Skin of body (tissue), 2 donors: ENCODE measurements around the gene HMOX1. TPM values are rescaled to one million over a fixed set of nuclear protein-coding genes. Genes with fewer than 3 reads are reported as not detected.
"Not testable (repeated sequence)": the region's sequence is repeated elsewhere in the genome, so short reads cannot be mapped to it uniquely, and the experiment has no call there.

Experiments used
- DNase-seq: peaks from one replicate; lab custom pipeline; 2025; lab: John Stamatoyannopoulos, UW
- total RNA-seq: library from RNA; depleted of rRNA; stranded (reverse); fragments of >200 nt; gene quantifications from one replicate; pipeline ENCODE4 v1.2.3, GENCODE V29; 2014

Gene HMOX1
- total RNA-seq, 1 donor from 2014 or later: 11.1 TPM

DNA sequence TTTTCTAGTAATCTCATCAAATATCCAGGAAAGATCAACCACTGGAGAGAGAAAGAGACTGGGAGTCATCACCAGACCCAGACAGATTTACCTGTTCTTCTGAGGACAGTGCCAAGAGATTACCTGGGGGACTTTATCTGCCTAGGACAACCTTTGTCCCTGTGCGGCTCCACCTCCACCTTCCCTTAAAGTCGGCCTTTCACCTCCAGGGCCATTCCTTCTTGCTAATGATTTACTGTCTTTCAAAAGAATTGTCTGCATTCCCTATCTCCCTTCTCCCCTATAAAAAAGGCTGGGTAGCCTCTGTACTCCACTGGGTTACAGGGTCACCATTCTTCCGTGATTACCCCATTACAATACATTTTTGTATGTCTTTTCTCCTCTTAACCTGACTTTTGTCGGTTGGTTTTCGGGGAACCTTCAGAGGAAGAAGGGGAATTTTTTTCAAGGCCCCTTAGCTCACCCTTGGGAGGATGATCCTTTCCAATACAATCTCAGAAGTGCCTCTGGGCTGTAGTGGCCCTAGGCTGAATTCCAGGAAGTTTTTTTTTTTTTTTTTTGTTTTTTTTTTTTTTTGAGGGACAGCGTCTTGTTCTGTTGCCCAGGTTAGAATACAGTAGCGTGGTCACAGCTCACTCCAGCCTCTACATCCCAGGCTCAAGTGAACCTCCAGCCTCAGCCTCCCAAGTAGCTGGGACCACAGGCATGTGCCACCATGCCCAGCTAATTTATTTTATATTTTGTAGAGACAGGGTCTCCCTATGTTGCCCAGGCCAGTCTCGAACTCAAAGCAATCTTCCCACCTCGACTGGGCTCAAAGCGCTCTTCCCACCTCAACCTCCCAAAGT lies 1.5 kb upstream of the HMOX1 start:
- DNase-seq: no peak

DNA sequence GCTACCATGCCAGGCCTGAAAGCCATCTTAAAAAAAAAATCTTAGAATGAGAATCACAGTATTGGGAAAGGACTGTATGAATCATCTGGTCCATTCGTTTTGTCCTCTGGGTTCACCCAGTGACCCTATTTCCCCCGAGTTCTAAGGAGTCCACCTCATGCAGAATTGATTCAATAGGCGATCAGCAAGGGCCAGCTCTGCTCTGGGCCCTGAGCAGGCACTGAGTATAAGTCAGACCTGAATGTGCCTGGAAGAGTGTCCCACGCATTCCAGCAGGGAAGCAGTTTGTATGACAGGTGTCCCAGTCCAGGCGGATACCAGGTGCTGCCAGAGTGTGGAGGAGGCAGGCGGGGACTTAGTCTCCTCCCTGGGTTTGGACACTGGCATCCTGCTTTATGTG lies 883 bp upstream of the HMOX1 start:
- no peak for DNase-seq

DNA sequence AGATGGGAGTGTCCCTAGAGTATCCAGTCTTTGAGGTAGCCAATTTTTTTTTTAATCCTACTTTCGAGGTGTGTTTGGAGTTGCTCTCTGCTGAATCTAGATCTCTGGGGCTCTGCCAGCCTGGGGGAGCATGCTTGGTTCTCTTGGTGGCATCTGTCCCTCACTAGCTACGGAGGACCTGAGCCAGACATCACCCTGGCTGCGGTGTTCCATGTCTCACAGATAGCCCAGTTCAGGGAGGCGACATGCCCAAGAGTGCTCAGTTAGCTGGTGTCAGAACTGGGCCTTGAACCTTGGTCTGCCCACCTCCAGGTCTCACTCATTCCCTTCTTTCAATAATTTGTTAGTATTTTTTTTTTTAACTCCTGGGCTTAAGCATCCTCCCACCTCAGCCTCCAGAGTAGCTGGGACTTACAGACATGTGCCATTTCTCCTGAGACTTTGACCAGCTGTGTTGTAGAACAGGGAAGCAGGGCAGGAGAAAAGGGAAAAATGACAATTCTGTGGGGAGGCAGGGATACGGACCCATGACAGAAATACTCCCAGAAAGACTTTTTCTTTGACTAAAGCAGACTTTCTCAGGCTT lies 621 bp downstream of the HMOX1 start:
- no peak for DNase-seq

DNA sequence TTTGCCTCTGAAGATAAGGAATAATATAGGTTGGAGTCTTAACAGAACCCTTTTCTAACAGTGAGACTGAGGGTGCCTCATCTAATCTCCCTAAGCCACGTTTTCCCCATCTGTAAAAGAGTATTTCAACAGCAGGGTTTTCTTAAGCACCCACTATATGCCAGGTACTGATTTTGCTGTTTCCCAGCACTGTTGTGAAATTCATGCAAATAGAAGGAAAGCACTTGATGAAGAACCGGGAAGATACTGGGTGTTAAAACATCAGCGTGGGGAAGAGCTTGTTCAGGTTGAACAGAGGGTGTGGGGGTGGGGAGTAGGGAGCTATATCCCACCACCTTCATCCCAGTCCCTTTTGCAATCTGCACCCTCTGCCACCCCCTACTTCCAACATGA lies 2.8 kb downstream of the HMOX1 start:
- no peak for DNase-seq

DNA sequence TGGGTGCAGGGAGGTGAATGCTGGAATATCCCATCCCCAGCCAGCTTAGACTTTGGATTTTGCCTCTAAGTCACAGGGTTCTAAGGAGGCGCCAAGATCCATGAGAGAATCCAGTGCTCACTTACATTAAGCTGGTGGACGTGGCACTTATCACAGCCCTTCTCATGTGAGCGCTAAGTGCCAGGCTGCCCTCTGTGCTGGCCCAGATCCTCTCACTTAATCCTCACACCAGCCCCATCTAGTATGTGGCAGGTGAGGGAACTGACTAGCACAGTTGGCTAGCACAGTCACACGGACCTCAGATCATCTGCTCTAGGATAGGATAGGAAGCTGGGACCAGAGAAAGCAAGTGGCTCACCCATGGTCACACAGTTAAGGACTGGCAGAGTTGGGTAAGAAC lies 3.6 kb downstream of the HMOX1 start:
- no peak for DNase-seq

DNA sequence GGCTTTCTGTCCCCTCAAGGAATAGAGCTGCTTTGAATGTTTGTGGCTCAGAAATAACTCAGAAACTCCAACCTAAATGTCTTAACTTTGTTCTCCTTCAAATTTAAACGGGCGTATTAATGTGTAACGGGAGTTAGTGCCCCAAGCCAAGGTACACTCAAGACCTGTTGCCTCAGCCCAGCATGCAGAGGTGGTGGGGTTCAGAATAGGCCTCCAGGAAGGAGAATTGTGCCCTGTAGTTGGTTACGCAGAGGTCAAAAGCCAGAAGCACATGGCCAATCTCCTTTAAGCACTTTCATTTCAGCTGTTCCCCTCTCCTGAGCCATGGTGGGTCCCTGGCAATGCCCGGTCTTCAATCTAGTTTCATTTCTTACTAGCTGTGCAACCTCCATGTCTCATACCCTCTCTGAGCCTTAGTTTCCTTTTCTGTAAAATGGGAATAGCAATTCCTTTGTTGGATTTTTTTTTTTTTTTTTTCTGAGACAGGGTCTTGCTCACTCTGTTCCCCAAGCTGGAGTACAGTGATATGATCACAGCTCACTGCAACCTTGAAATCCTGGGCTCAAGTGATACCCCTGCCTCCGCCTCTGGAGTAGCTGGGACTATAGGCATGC lies 4.2 kb downstream of the HMOX1 start:
- DNase-seq: no peak

DNA sequence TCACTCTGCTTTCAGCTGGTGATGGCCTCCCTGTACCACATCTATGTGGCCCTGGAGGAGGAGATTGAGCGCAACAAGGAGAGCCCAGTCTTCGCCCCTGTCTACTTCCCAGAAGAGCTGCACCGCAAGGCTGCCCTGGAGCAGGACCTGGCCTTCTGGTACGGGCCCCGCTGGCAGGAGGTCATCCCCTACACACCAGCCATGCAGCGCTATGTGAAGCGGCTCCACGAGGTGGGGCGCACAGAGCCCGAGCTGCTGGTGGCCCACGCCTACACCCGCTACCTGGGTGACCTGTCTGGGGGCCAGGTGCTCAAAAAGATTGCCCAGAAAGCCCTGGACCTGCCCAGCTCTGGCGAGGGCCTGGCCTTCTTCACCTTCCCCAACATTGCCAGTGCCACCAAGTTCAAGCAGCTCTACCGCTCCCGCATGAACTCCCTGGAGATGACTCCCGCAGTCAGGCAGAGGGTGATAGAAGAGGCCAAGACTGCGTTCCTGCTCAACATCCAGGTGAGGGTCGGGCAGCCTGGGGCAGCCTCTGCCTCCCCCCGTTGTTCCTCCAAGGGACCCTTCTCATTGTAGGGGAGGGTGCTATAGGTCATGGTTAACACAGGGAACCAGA lies 5.9 kb downstream of the HMOX1 start:
- DNase-seq: no peak

DNA sequence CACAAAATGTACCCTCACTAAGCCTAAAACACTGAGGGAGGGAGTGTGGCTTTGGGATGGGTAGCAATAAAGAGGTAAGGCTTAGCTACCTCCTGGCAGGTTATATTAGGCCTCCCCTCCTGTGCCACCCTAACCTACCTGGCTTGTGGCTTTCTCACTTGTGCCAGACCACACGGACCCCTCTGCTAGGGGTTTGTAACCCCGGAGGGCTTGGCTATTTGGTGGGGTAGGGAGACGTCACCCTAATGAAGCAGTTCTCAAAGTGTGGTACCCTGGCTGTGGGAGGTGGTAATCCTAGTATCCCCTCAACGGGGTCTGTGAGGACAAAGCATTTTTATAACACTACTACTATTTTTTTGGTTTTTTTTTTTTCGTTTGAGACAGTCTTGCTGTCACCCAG lies 10.0 kb downstream of the HMOX1 start:
- no peak for DNase-seq

DNA sequence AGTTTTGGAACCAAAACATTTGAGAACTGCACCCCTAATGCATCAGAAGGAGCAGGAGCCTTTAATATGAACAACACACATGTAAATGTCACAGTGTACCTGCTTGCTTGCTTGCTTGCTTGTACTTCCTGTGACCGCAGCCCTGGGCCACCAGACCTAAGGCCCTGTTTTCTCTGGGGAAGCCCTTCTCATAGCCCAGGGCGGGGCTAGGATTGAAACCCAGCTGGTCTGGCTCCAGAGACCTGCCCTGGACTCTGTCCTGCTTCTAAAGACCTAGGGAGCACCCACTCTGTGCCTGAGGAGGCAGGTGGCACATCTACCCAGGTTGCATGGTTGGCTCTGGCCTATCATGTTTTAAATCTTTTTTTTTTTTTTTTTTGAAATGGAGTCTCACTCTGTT lies 11.5 kb downstream of the HMOX1 start:
- no peak for DNase-seq

DNA sequence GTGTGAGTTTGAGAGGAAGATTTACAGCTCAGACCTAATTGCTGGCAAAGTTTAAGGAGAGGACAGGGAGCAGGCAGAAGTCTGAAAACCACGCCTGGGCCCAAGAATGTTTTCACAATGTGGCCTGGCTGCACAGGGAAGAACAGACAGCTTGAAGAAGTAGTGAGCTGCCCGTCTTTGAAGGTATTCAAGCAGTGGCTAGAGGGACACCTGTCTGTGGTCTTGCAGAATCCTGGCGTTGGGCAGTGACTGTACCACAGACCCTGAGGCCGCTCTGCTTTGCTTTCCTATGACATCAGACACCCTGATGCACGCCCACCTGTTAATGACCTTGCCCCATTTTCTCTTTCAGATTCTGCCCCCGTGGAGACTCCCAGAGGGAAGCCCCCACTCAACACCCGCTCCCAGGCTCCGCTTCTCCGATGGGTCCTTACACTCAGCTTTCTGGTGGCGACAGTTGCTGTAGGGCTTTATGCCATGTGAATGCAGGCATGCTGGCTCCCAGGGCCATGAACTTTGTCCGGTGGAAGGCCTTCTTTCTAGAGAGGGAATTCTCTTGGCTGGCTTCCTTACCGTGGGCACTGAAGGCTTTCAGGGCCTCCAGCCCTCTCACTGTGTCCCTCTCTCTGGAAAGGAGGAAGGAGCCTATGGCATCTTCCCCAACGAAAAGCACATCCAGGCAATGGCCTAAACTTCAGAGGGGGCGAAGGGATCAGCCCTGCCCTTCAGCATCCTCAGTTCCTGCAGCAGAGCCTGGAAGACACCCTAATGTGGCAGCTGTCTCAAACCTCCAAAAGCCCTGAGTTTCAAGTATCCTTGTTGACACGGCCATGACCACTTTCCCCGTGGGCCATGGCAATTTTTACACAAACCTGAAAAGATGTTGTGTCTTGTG lies 12.5 kb downstream of the HMOX1 start:
- no peak for DNase-seq

DNA sequence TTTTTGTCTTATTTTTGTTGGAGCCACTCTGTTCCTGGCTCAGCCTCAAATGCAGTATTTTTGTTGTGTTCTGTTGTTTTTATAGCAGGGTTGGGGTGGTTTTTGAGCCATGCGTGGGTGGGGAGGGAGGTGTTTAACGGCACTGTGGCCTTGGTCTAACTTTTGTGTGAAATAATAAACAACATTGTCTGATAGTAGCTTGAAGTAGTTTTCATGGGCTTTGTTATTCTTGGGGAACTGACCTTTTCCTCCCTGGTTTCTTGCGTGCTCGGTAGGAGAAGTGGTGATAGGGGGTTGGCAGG lies 13.1 kb downstream of the HMOX1 start:
- no peak for DNase-seq

DNA sequence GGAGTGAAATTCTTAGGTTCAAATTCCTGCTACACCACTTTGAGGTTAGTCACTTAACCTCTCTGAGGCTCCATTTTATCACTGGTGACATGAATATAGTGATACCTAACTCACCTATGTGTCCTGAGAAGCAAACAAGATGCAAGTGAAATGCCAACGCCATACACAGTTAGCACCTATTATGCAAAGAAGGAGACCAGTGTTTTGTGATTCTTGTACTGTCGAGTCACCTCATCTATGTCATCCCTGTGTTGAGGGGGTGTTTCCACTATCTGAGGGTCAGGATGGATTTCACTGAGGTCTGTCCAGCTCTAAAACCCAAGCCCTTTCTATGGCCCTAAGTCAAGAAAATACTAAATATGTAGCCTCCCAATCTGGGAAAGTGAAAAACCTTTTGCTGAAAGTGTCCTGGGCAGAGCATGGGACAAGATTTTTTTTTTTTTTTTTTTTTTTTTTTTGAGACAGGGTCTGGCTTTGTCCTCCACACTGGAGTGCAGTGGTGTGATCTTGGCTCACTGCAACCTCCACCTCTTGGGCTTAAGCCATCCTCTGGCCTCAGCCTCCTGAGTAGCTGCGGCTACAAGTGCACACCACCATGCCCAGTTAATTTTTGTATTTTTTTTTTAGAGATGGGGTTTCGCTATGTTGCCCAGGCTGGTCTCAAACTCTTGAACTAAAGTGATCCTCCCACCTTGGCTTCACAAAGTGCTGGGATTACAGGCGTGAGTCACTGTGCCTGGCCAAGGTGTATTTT lies 14.1 kb downstream of the HMOX1 start:
- DNase-seq: no peak

DNA sequence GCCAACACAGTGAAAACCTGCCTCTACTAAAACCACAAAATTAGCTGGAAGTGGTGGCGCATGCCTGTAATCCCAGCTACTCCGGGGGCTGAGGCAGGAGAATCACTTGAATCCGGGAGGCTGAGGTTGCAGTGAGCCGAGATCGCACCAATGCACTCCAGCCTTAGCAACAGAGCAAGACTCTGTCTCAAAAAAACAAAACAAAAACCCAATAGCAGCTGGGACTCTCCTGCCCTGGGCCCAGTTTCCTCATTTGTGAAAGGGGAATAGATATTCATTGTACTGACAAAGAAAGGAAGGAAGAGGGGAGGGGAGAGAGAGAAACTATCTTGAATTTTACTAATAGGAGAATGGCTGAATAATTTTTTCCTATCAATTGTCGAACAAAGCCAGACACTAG lies 15.7 kb downstream of the HMOX1 start:
- not testable (repeated sequence) for DNase-seq

DNA sequence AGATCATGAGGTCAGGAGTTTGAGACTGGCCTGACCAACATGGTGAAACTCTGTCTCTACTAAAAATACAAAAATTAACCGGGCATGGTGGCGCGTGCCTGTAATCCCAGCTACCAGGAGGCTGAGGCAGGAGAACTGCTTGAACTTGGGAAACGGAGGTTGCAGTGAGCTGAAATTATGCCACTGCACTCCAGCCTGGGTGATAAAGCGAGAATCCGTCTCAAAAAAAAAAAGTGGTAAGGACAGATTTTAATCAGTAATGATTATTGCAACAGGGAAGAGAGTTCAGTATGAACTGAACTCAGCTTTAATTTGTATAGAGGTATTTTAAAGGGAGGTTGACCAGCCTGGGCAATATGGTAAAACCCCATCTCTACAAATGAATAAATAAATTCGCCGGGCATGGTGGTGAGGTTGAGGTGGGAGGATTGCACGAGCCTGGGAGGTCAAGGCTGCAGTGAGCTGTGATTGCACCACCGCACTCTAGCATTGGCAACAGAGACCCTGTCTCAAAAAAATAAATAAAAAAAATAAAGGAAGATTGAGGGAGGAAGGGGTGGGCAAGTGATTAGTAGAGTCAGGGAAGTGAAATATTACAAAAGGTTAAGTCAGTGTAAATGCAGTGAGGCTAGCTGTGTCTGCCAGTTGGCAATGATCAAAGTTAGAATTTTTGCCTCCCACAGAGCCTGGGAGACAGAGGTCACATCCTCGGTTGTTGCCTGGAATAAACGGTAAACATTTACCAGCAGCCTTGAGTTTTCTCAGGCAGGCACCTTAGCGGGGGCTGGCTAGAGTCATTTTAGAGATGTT lies 16.4 kb downstream of the HMOX1 start:
- DNase-seq: no peak

DNA sequence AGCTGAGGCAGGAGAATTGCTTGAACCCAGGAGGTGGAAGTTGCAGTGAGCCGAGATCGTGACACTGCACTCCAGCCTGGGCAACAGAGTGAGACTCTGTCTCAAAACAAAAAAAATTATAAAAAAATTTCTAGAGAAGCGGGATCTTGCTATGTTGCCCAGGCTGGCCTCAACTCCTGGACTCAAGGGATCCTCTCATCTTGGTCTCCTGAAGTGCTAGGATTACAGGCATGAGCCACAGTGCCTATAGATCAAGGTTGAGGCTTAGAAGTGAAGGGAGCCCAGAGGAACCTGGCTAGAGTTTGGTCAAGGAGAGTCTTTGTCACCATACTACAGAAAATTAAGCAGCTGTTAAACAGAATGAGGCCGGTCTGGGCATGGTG lies 17.7 kb downstream of the HMOX1 start:
- no peak for DNase-seq

DNA sequence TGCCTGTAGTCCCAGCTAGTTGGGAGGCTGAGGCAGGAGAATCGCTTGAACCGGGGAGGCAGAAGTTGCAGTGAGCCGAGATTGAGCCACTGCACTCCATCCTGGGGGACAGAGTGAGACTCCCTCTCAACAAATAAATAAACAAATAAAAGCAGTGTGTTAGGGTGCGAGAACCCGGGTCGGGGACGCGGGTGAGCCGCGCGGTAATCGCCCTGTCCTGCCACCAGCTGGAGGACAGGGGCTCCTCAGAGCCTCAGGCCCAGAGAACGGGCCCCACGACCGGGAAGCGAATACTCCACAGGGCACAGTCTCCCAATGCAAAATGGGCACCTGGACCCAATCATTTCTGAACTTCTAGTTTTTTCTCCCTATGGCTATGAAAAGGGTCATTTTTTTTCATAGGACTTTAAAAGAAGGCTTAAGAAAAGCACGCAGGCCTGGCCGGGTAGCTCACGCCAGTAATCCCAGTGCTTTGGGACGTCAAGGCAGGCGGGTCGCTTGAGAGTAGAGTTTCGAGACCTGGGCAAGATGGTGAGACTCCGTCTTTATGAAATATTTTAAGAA lies 18.3 kb downstream of the HMOX1 start:
- no peak for DNase-seq

DNA sequence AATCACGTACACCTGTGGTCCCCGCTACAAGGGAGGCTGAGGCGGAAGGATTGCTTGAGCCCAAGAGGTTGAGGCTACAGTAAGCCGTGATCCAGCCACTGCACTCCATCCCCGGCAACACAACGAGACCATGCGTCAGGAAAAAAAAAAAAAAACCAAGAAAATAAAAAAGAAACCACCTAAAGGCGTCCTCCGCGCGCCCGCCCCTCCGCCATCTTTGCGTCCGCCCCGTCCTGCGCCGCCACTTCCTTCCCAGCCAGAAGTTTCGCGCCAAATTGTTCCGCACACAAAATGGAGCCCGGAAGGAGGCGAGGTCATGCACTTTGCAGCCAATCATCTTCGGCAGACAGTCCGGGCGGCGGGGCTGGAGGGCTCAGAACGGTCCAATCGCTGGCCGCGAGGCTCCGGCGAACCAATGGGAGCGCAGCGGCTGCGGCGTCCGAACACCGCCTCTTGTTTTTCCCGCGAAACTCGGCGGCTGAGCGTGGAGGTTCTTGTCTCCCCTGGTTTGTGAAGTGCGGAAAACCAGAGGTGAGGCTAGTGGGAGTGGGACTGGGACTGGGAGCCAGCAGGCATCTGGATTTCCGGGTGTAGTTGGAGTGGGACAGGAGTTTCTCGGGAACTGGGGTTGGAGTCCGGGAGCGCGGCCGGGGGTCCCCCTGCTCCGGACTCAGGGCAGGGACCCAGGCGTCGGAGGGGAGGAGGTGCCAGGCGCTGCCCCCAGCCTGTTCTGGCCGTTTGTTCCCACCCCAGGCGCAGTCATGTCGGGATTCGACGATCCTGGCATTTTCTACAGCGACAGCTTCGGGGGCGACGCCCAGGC lies 19.0 kb downstream of the HMOX1 start, which contains the start of gene MCM5:
TSS of gene MCM5 (plus strand) at position 463 of the 823 bp plus-strand sequence. CDS start at position 762, 299 bp downstream.
- DNase-seq: peak; percentile 97

DNA sequence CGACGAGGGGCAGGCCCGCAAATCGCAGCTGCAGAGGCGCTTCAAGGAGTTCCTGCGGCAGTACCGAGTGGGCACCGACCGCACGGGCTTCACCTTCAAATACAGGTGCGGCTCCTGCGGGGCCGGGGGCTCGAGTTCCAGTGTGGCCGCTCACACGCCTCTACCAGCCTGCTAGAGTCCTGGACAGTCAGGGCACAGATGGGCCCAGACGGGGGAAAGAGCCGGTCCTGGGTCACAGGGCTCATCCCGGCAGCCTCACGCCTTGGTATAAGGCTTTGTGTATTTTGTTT lies 19.6 kb downstream of the HMOX1 start:
- no peak for DNase-seq

DNA sequence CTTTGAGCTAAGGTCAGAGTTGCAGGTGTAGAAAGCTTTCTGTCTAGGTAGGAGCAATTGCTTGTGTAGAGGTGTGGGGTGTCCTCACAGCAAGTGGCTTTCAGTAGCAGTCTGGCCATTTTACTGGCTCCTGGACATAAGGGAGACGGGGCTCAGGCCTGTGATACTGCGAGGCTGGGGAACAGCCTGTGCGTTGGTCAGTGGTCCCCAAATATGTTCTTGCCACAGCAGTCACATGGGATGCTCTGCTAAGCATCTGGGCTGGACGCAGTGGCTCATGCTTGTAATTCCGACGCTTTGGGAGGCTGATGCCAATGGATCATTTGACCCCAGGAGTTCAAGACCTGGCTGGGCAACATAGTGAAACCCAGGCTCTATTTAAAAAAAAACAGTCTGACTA lies 21.0 kb downstream of the HMOX1 start:
- DNase-seq: no peak
